Breast epithelium (tissue), 3 donors: ENCODE results near the gene SP140.

Experiments
- CTCF ChIP-seq, 3 donors: fragments of 450-650 bp; IDR thresholded peaks; one replicate each; pipeline ENCODE4 v1.5.1; 2016 to 2017; ENCODE audit warnings: antibody characterized with exemption in 3 of 3, mild to moderate bottlenecking in 3 of 3, moderate library complexity in 3 of 3
- POLR2A ChIP-seq: fragments of 450-650 bp; IDR thresholded peaks from one replicate; pipeline ENCODE4 v1.6.1; 2016; ENCODE audit warnings: antibody characterized with exemption, mild to moderate bottlenecking, moderate library complexity
- POLR2AphosphoS5 ChIP-seq, 3 donors: sonication (generic); formaldehyde crosslinking; IDR thresholded peaks; one replicate each; pipeline ENCODE4 v1.6.1; 2017; ENCODE audit warnings: antibody characterized with exemption in 3 of 3

- no peak for TF ChIP-seq CTCF (IDR thresholded peaks at IDR 0.05)
- no peak for TF ChIP-seq POLR2A
- TF ChIP-seq POLR2AphosphoS5 (IDR thresholded peaks at IDR 0.05), result no peak
These were observed 104.5 kb downstream of the SP140 start for GRCh38 chr2:230329946-230330605.
